Urothelium cell line (cell line): Measurements from ENCODE around the gene SIGLEC15.

ENCODE experiments used
- DNase-seq: peaks from one replicate; pipeline ENCODE4 v3.0.0; 2011; ENCODE audit warnings: low spot score, mixed read lengths
- FAIRE-seq: peaks from 2 replicates; lab custom pipeline; 2011; peaks lifted over from hg19 to GRCh38; lab: Jason Lieb, UNC

SIGLEC15 gene

GRCh38 chr18:45874491-45875184 lies 49.2 kb downstream of the SIGLEC15 start:
- FAIRE-seq (no peak), DNase-seq (no peak)

- no peak for FAIRE-seq
- DNase-seq, result no peak
These were observed 50.7 kb downstream of the SIGLEC15 start for GRCh38 chr18:45876161-45876560.

GRCh38 chr18:45877403-45877802 lies 51.9 kb downstream of the SIGLEC15 start:
- no peak for FAIRE-seq
- no peak for DNase-seq

- FAIRE-seq, result no peak
These were observed 54.5 kb downstream of the SIGLEC15 start for GRCh38 chr18:45879681-45880655.

GRCh38 chr18:45880876-45881558 lies 55.5 kb downstream of the SIGLEC15 start:
- FAIRE-seq (no peak), DNase-seq (no peak)

More at GRCh38 chr18:45879681-45880655, 54.5 kb downstream of the SIGLEC15 start:
- peak; percentile 72 for DNase-seq

GRCh38 chr18:45887585-45887984 lies 62.1 kb downstream of the SIGLEC15 start:
- FAIRE-seq, result no peak
- no peak for DNase-seq

- FAIRE-seq, result no peak
- no peak for DNase-seq
These were observed 64.1 kb downstream of the SIGLEC15 start for GRCh38 chr18:45889419-45890064.

GRCh38 chr18:45890606-45891005 lies 65.1 kb downstream of the SIGLEC15 start:
- FAIRE-seq, result no peak
- DNase-seq, result no peak

GRCh38 chr18:45891806-45892205 lies 66.3 kb downstream of the SIGLEC15 start:
- DNase-seq, result no peak
- no peak for FAIRE-seq
